ENCODE data around the gene UCN.

The UCN gene

GRCh38 chr2:27324720-27325119 lies 16.5 kb upstream of the UCN start:
- no peaks in the 10 kb centered on the region for H3K79me2 ChIP-seq (ENCODE audit: control insufficient read depth, insufficient read depth, low read length)
- H4K8ac ChIP-seq (ENCODE audit: low read depth, low read length) = no peak overlapping the region
- H2BK120ac ChIP-seq (ENCODE audit: low read depth, low read length) = no peak overlapping the region
- no CpG with 5 or more reads among the region's 5 CpGs for WGBS (ENCODE audit: extremely low coverage, insufficient coverage, low lambda C conversion rate)
- no peak overlapping the region for H2BK5ac ChIP-seq (ENCODE audit: low read length)
- no peak overlapping the region for H4K5ac ChIP-seq (ENCODE audit: low read length)
- no peak overlapping the region for H3K23ac ChIP-seq (ENCODE audit: low read length)
- H3K9ac ChIP-seq (ENCODE audit: low read length) = no peak overlapping the region
- DNase-seq = no peak
- H3K4ac ChIP-seq (ENCODE audit: low read depth, low read length) = no peak overlapping the region
- H3K79me1 ChIP-seq (ENCODE audit: low read length) = peaks cover 6% of the 10 kb centered on the region
- H3K56ac ChIP-seq (ENCODE audit: low read length) = no peak overlapping the region
- no peak overlapping the region for H3K4me3 ChIP-seq (ENCODE audit: low read length)
- H3K4me1 ChIP-seq (ENCODE audit: control insufficient read depth, low read depth, low read length) = peaks cover 6% of the 10 kb centered on the region
- H3K4me2 ChIP-seq (ENCODE audit: low read length) = no peak overlapping the region
- no peak overlapping the region for H3K18ac ChIP-seq (ENCODE audit: low read length)
- no peaks in the 10 kb centered on the region for H3K27me3 ChIP-seq (ENCODE audit: insufficient read depth, low read length, poor library complexity)
- no peak overlapping the region for H2BK15ac ChIP-seq (replicated peaks; ENCODE audit: low read depth)
- no peak overlapping the region for H3K27ac ChIP-seq (ENCODE audit: low read depth, low read length)
- no peak overlapping the region for H2AK5ac ChIP-seq (ENCODE audit: low read length)
- H3K36me3 ChIP-seq (ENCODE audit: control insufficient read depth, insufficient read depth, low read length) = peaks cover 14% of the 10 kb centered on the region

GRCh38 chr2:27323596-27324285 lies 15.5 kb upstream of the UCN start:
- no peaks in the 10 kb centered on the region for H3K27me3 ChIP-seq (ENCODE audit: insufficient read depth, low read length, poor library complexity)
- H2BK5ac ChIP-seq (ENCODE audit: low read length) = peak overlapping the region; percentile 78
- H3K56ac ChIP-seq (ENCODE audit: low read length) = peak overlapping the region; percentile 99
- peak overlapping the region; percentile 78 for H4K8ac ChIP-seq (ENCODE audit: low read depth, low read length)
- H3K4me3 ChIP-seq (ENCODE audit: low read length) = peak overlapping the region; percentile 97
- peak; percentile 8 for DNase-seq
- no peak overlapping the region for H2BK120ac ChIP-seq (ENCODE audit: low read depth, low read length)
- no peak overlapping the region for H2BK15ac ChIP-seq (replicated peaks; ENCODE audit: low read depth)
- peak overlapping the region; percentile 99 for H3K4me2 ChIP-seq (ENCODE audit: low read length)
- H3K9ac ChIP-seq (ENCODE audit: low read length) = peak overlapping the region; percentile 99
- H2AK5ac ChIP-seq (ENCODE audit: low read length) = peak overlapping the region; percentile 88
- H3K36me3 ChIP-seq (ENCODE audit: control insufficient read depth, insufficient read depth, low read length) = peaks cover 7% of the 10 kb centered on the region
- H3K4ac ChIP-seq (ENCODE audit: low read depth, low read length) = no peak overlapping the region
- no peak overlapping the region for H3K23ac ChIP-seq (ENCODE audit: low read length)
- no peaks in the 10 kb centered on the region for H3K79me2 ChIP-seq (ENCODE audit: control insufficient read depth, insufficient read depth, low read length)
- H3K4me1 ChIP-seq (ENCODE audit: control insufficient read depth, low read depth, low read length) = peaks cover 6% of the 10 kb centered on the region
- peak overlapping the region; percentile 70 for H3K27ac ChIP-seq (ENCODE audit: low read depth, low read length)
- no CpG with 5 or more reads among the region's 5 CpGs for WGBS (ENCODE audit: extremely low coverage, insufficient coverage, low lambda C conversion rate)
- H3K18ac ChIP-seq (ENCODE audit: low read length) = no peak overlapping the region
- peaks cover 6% of the 10 kb centered on the region for H3K79me1 ChIP-seq (ENCODE audit: low read length)
- H4K5ac ChIP-seq (ENCODE audit: low read length) = peak overlapping the region; percentile 91

GRCh38 chr2:27322766-27323595 lies 14.7 kb upstream of the UCN start, which contains the start of gene MPV17:
MPV17 (minus strand) TSS chr2:27323097; CDS start chr2:27322517, 580 bp downstream.
- Histone ChIP-seq H2BK5ac (ENCODE audit: low read length) (peak within 1 kb of the TSS; percentile 78), H2BK15ac (replicated peaks; ENCODE audit: low read depth) (no peak within 1 kb of the TSS), H3K56ac (ENCODE audit: low read length) (peak within 1 kb of the TSS; percentile 99), H4K8ac (ENCODE audit: low read depth, low read length) (peak within 1 kb of the TSS; percentile 78), H2AK5ac (ENCODE audit: low read length) (peak within 1 kb of the TSS; percentile 88), H3K4me1 (ENCODE audit: control insufficient read depth, low read depth, low read length) (peaks cover 6% of the 10 kb centered on the region), H3K18ac (ENCODE audit: low read length) (peak within 1 kb of the TSS; percentile 85), H3K27me3 (ENCODE audit: insufficient read depth, low read length, poor library complexity) (no peaks in the 10 kb centered on the region), H3K4ac (ENCODE audit: low read depth, low read length) (peak within 1 kb of the TSS; percentile 75), H3K79me1 (ENCODE audit: low read length) (peaks cover 6% of the 10 kb centered on the region), H3K79me2 (ENCODE audit: control insufficient read depth, insufficient read depth, low read length) (no peaks in the 10 kb centered on the region), H3K4me2 (ENCODE audit: low read length) (peak within 1 kb of the TSS; percentile 100), H3K36me3 (ENCODE audit: control insufficient read depth, insufficient read depth, low read length) (peaks cover 6% of the 10 kb centered on the region), H3K9ac (ENCODE audit: low read length) (peak within 1 kb of the TSS; percentile 99), H2BK120ac (ENCODE audit: low read depth, low read length) (no peak within 1 kb of the TSS), H3K27ac (ENCODE audit: low read depth, low read length) (peak within 1 kb of the TSS; percentile 70), H3K23ac (ENCODE audit: low read length) (peak within 1 kb of the TSS; percentile 97), H3K4me3 (ENCODE audit: low read length) (peak within 1 kb of the TSS; percentile 97), H4K5ac (ENCODE audit: low read length) (peak within 1 kb of the TSS; percentile 91)
- peak; percentile 97 for DNase-seq
- no CpG with 5 or more reads among the region's 39 CpGs for WGBS (ENCODE audit: extremely low coverage, insufficient coverage, low lambda C conversion rate)

GRCh38 chr2:27322301-27322765 lies 14.1 kb upstream of the UCN start:
- Histone ChIP-seq H2BK120ac (ENCODE audit: low read depth, low read length) (no peak overlapping the region), H3K79me1 (ENCODE audit: low read length) (peaks cover 6% of the 10 kb centered on the region), H3K4me3 (ENCODE audit: low read length) (peak overlapping the region; percentile 88), H3K23ac (ENCODE audit: low read length) (peak overlapping the region; percentile 97), H4K8ac (ENCODE audit: low read depth, low read length) (no peak overlapping the region), H4K5ac (ENCODE audit: low read length) (peak overlapping the region; percentile 33), H2AK5ac (ENCODE audit: low read length) (peak overlapping the region; percentile 88), H3K9ac (ENCODE audit: low read length) (peak overlapping the region; percentile 99), H3K56ac (ENCODE audit: low read length) (peak overlapping the region; percentile 99), H2BK15ac (replicated peaks; ENCODE audit: low read depth) (no peak overlapping the region), H3K79me2 (ENCODE audit: control insufficient read depth, insufficient read depth, low read length) (no peaks in the 10 kb centered on the region), H3K27me3 (ENCODE audit: insufficient read depth, low read length, poor library complexity) (no peaks in the 10 kb centered on the region), H3K4me2 (ENCODE audit: low read length) (peak overlapping the region; percentile 100), H3K4ac (ENCODE audit: low read depth, low read length) (peak overlapping the region; percentile 28), H3K18ac (ENCODE audit: low read length) (no peak overlapping the region), H3K4me1 (ENCODE audit: control insufficient read depth, low read depth, low read length) (peaks cover 6% of the 10 kb centered on the region), H2BK5ac (ENCODE audit: low read length) (no peak overlapping the region), H3K27ac (ENCODE audit: low read depth, low read length) (no peak overlapping the region), H3K36me3 (ENCODE audit: control insufficient read depth, insufficient read depth, low read length) (peaks cover 6% of the 10 kb centered on the region)
- WGBS (ENCODE audit: extremely low coverage, insufficient coverage, low lambda C conversion rate) = no CpG with 5 or more reads among the region's 10 CpGs
- DNase-seq = peak; percentile 46

- peak; percentile 95 for DNase-seq
- no peak overlapping the region for H4K5ac ChIP-seq (ENCODE audit: low read length)
- H3K27me3 ChIP-seq (ENCODE audit: insufficient read depth, low read length, poor library complexity) = no peaks in the 10 kb centered on the region
- WGBS (ENCODE audit: extremely low coverage, insufficient coverage, low lambda C conversion rate) = no CpG with 5 or more reads among the region's 8 CpGs
- no peak overlapping the region for H3K56ac ChIP-seq (ENCODE audit: low read length)
- no peak overlapping the region for H3K23ac ChIP-seq (ENCODE audit: low read length)
- H2BK120ac ChIP-seq (ENCODE audit: low read depth, low read length) = no peak overlapping the region
- no peak overlapping the region for H4K8ac ChIP-seq (ENCODE audit: low read depth, low read length)
- no peak overlapping the region for H3K4ac ChIP-seq (ENCODE audit: low read depth, low read length)
- H3K36me3 ChIP-seq (ENCODE audit: control insufficient read depth, insufficient read depth, low read length) = no peaks in the 10 kb centered on the region
- H3K4me1 ChIP-seq (ENCODE audit: control insufficient read depth, low read depth, low read length) = peaks cover 8% of the 10 kb centered on the region
- H3K79me1 ChIP-seq (ENCODE audit: low read length) = peaks cover 6% of the 10 kb centered on the region
- no peak overlapping the region for H2AK5ac ChIP-seq (ENCODE audit: low read length)
- H3K4me2 ChIP-seq (ENCODE audit: low read length) = no peak overlapping the region
- no peak overlapping the region for H3K18ac ChIP-seq (ENCODE audit: low read length)
- H3K4me3 ChIP-seq (ENCODE audit: low read length) = no peak overlapping the region
- no peak overlapping the region for H3K27ac ChIP-seq (ENCODE audit: low read depth, low read length)
- no peak overlapping the region for H2BK15ac ChIP-seq (replicated peaks; ENCODE audit: low read depth)
- H3K9ac ChIP-seq (ENCODE audit: low read length) = no peak overlapping the region
- no peaks in the 10 kb centered on the region for H3K79me2 ChIP-seq (ENCODE audit: control insufficient read depth, insufficient read depth, low read length)
- H2BK5ac ChIP-seq (ENCODE audit: low read length) = no peak overlapping the region
Observed at GRCh38 chr2:27320958-27321543, 12.8 kb upstream of the UCN start.
